ENCODE measurements around the gene GALNT18. TPM values are rescaled to one million over a fixed set of nuclear protein-coding genes. Genes with fewer than 3 reads are reported as not detected.

GALNT18 gene
- total and polyA plus RNA-seq, 2 experiments from 2014 or later, result 4.3 to 10.8 TPM

DNA sequence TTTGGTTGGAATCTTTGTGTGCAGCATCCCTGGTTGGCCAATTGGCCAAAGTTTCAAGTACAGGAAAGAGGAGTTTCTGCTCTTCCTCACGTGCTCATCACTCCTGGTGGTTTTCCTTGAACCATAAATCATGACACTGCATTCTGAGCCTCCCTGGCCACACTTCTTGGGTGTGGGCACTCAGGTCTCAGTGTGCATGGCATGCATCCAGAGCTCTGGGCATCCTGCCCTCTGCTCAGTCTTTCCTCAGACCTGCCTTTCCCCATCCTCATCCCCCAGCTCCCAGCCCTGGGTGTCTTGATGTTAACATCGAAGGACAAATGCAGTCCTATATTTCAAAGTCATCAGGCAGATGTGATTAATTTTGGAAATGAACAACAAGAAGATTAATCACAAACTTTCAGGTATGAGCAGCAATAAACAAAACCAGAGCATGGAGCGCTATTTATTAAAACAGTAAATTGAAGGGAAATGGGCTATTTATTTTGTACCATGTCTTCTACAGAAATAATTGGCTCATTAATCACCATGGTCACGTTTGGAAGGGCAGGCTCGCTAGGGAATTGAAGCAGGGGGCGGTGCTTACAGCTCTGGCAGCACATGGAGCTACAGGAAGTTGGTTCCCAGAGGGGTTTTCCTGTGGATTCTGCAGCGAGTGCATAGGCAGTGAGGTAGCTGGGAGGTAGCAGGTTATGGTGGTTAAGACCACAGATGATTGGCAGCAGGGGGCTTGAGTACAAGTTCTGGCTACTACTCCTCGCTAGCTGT is 358.4 kb downstream of the GALNT18 start:
- no peaks in the 10 kb centered on the region for H3F3A ChIP-seq (replicated peaks; ENCODE audit: low read depth)
- H3K36me3 ChIP-seq (ENCODE audit: insufficient read depth), result no peaks in the 10 kb centered on the region
- no peaks in the 10 kb centered on the region for H3K27me3 ChIP-seq (ENCODE audit: insufficient read depth)
- TF ChIP-seq ZNF331 (CRISPR knock-in tag; IDR thresholded peaks at IDR 0.05; ENCODE audit: low read depth), result no peak
- no peak for TF ChIP-seq POLR2AphosphoS5 (IDR thresholded peaks at IDR 0.05; ENCODE audit: low read depth)
- no peak for TF ChIP-seq EZH2 (IDR thresholded peaks at IDR 0.05; ENCODE audit: low read depth, unreplicated experiment)
- no peak for TF ChIP-seq EZH2phosphoT487 (IDR thresholded peaks at IDR 0.05; ENCODE audit: unreplicated experiment)
- no peak for TF ChIP-seq NANOG (IDR thresholded peaks at IDR 0.05; ENCODE audit: borderline replicate concordance)
- no peak for TF ChIP-seq STAT1 (IDR thresholded peaks at IDR 0.05; ENCODE audit: unreplicated experiment)
- TF ChIP-seq ZNF114 (CRISPR knock-in tag; IDR thresholded peaks at IDR 0.05), result no peak
- no peak for TF ChIP-seq JUNB (IDR thresholded peaks at IDR 0.05; ENCODE audit: unreplicated experiment)
- TF ChIP-seq, protein P1, sequence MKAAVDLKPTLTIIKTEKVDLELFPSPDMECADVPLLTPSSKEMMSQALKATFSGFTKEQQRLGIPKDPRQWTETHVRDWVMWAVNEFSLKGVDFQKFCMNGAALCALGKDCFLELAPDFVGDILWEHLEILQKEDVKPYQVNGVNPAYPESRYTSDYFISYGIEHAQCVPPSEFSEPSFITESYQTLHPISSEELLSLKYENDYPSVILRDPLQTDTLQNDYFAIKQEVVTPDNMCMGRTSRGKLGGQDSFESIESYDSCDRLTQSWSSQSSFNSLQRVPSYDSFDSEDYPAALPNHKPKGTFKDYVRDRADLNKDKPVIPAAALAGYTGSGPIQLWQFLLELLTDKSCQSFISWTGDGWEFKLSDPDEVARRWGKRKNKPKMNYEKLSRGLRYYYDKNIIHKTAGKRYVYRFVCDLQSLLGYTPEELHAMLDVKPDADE (IDR thresholded peaks at IDR 0.05), result no peak
- TF ChIP-seq, protein P2, sequence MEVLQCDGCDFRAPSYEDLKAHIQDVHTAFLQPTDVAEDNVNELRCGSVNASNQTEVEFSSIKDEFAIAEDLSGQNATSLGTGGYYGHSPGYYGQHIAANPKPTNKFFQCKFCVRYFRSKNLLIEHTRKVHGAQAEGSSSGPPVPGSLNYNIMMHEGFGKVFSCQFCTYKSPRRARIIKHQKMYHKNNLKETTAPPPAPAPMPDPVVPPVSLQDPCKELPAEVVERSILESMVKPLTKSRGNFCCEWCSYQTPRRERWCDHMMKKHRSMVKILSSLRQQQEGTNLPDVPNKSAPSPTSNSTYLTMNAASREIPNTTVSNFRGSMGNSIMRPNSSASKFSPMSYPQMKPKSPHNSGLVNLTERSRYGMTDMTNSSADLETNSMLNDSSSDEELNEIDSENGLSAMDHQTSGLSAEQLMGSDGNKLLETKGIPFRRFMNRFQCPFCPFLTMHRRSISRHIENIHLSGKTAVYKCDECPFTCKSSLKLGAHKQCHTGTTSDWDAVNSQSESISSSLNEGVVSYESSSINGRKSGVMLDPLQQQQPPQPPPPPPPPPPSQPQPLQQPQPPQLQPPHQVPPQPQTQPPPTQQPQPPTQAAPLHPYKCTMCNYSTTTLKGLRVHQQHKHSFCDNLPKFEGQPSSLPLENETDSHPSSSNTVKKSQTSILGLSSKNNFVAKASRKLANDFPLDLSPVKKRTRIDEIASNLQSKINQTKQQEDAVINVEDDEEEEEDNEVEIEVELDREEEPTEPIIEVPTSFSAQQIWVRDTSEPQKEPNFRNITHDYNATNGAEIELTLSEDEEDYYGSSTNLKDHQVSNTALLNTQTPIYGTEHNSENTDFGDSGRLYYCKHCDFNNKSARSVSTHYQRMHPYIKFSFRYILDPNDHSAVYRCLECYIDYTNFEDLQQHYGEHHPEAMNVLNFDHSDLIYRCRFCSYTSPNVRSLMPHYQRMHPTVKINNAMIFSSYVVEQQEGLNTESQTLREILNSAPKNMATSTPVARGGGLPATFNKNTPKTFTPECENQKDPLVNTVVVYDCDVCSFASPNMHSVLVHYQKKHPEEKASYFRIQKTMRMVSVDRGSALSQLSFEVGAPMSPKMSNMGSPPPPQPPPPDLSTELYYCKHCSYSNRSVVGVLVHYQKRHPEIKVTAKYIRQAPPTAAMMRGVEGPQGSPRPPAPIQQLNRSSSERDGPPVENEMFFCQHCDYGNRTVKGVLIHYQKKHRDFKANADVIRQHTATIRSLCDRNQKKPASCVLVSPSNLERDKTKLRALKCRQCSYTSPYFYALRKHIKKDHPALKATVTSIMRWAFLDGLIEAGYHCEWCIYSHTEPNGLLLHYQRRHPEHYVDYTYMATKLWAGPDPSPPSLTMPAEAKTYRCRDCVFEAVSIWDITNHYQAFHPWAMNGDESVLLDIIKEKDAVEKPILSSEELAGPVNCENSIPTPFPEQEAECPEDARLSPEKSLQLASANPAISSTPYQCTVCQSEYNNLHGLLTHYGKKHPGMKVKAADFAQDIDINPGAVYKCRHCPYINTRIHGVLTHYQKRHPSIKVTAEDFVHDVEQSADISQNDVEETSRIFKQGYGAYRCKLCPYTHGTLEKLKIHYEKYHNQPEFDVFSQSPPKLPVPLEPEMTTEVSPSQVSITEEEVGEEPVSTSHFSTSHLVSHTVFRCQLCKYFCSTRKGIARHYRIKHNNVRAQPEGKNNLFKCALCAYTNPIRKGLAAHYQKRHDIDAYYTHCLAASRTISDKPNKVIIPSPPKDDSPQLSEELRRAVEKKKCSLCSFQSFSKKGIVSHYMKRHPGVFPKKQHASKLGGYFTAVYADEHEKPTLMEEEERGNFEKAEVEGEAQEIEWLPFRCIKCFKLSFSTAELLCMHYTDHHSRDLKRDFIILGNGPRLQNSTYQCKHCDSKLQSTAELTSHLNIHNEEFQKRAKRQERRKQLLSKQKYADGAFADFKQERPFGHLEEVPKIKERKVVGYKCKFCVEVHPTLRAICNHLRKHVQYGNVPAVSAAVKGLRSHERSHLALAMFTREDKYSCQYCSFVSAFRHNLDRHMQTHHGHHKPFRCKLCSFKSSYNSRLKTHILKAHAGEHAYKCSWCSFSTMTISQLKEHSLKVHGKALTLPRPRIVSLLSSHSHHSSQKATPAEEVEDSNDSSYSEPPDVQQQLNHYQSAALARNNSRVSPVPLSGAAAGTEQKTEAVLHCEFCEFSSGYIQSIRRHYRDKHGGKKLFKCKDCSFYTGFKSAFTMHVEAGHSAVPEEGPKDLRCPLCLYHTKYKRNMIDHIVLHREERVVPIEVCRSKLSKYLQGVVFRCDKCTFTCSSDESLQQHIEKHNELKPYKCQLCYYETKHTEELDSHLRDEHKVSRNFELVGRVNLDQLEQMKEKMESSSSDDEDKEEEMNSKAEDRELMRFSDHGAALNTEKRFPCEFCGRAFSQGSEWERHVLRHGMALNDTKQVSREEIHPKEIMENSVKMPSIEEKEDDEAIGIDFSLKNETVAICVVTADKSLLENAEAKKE (CRISPR knock-in tag; IDR thresholded peaks at IDR 0.05), result no peak
- TF ChIP-seq, protein P3, sequence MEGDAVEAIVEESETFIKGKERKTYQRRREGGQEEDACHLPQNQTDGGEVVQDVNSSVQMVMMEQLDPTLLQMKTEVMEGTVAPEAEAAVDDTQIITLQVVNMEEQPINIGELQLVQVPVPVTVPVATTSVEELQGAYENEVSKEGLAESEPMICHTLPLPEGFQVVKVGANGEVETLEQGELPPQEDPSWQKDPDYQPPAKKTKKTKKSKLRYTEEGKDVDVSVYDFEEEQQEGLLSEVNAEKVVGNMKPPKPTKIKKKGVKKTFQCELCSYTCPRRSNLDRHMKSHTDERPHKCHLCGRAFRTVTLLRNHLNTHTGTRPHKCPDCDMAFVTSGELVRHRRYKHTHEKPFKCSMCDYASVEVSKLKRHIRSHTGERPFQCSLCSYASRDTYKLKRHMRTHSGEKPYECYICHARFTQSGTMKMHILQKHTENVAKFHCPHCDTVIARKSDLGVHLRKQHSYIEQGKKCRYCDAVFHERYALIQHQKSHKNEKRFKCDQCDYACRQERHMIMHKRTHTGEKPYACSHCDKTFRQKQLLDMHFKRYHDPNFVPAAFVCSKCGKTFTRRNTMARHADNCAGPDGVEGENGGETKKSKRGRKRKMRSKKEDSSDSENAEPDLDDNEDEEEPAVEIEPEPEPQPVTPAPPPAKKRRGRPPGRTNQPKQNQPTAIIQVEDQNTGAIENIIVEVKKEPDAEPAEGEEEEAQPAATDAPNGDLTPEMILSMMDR (conservative IDR thresholded peaks at IDR 0.05; ENCODE audit: low read depth in 2 of 2), result no peak
- TF ChIP-seq CREB1 (CRISPR knock-in tag; IDR thresholded peaks at IDR 0.05; ENCODE audit: low read depth), result no peak
- TF ChIP-seq, protein P4, sequence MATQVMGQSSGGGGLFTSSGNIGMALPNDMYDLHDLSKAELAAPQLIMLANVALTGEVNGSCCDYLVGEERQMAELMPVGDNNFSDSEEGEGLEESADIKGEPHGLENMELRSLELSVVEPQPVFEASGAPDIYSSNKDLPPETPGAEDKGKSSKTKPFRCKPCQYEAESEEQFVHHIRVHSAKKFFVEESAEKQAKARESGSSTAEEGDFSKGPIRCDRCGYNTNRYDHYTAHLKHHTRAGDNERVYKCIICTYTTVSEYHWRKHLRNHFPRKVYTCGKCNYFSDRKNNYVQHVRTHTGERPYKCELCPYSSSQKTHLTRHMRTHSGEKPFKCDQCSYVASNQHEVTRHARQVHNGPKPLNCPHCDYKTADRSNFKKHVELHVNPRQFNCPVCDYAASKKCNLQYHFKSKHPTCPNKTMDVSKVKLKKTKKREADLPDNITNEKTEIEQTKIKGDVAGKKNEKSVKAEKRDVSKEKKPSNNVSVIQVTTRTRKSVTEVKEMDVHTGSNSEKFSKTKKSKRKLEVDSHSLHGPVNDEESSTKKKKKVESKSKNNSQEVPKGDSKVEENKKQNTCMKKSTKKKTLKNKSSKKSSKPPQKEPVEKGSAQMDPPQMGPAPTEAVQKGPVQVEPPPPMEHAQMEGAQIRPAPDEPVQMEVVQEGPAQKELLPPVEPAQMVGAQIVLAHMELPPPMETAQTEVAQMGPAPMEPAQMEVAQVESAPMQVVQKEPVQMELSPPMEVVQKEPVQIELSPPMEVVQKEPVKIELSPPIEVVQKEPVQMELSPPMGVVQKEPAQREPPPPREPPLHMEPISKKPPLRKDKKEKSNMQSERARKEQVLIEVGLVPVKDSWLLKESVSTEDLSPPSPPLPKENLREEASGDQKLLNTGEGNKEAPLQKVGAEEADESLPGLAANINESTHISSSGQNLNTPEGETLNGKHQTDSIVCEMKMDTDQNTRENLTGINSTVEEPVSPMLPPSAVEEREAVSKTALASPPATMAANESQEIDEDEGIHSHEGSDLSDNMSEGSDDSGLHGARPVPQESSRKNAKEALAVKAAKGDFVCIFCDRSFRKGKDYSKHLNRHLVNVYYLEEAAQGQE (IDR thresholded peaks at IDR 0.05; ENCODE audit: unreplicated experiment), result no peak
- peaks cover 5% of the 10 kb centered on the region; the same call in 1 of the 2 replicates for H3K9me2 ChIP-seq (ENCODE audit: insufficient read depth)
- no peak overlapping the region for H3K4me2 ChIP-seq
- peaks cover 9% of the 10 kb centered on the region for H3K27me3 Mint-ChIP-seq (ENCODE audit: insufficient read depth, low read depth, poor library complexity)
- H3K79me2 ChIP-seq (replicated peaks; ENCODE audit: insufficient read depth), result no peaks in the 10 kb centered on the region
- no peak overlapping the region for H3K4me3 ChIP-seq
- H2AFZ ChIP-seq, result no peak overlapping the region
- H3K4me3 Mint-ChIP-seq, result no peak overlapping the region
- H3K9me3 Mint-ChIP-seq, result no peaks in the 10 kb centered on the region; the same call in 2 of the 3 replicates
- no peak overlapping the region for H3K27ac Mint-ChIP-seq
- DNase-seq (ENCODE audit: low spot score), result peak; percentile 28
- peaks cover 17% of the 10 kb centered on the region for H3K4me1 Mint-ChIP-seq
- no peaks in the 10 kb centered on the region for H3K36me3 Mint-ChIP-seq (ENCODE audit: low read depth)
- no peak for ATAC-seq
- no peak overlapping the region for H3K27ac ChIP-seq (ENCODE audit: low read depth)
- no peaks in the 10 kb centered on the region; the same call in 1 of the 2 replicates for H4K20me1 ChIP-seq (replicated peaks; ENCODE audit: insufficient read depth)
- H3K4me1 ChIP-seq (ENCODE audit: insufficient read depth), result 0 out of 2 replicates have a peak, but pooled peaks cover 5% of the 10 kb centered on the region
